Measurements from ENCODE around the gene SH2D7.

GRCh38 chr15:78052545-78052944 lies 39.8 kb upstream of the SH2D7 start:
- TF ChIP-seq CTCF (IDR thresholded peaks at IDR 0.05), result no peak
- no peak for TF ChIP-seq POLR2A (IDR thresholded peaks at IDR 0.05)
- TF ChIP-seq POLR2AphosphoS5 (IDR thresholded peaks at IDR 0.05), result no peak
